Suppressor macrophage (primary cell): ENCODE measurements around the gene RINT1.

ENCODE experiments used
- DNase-seq, 4 experiments: peaks; one replicate each; pipeline ENCODE4 v3.0.0-alpha.2; 2020 to 2022

RINT1 gene

DNA sequence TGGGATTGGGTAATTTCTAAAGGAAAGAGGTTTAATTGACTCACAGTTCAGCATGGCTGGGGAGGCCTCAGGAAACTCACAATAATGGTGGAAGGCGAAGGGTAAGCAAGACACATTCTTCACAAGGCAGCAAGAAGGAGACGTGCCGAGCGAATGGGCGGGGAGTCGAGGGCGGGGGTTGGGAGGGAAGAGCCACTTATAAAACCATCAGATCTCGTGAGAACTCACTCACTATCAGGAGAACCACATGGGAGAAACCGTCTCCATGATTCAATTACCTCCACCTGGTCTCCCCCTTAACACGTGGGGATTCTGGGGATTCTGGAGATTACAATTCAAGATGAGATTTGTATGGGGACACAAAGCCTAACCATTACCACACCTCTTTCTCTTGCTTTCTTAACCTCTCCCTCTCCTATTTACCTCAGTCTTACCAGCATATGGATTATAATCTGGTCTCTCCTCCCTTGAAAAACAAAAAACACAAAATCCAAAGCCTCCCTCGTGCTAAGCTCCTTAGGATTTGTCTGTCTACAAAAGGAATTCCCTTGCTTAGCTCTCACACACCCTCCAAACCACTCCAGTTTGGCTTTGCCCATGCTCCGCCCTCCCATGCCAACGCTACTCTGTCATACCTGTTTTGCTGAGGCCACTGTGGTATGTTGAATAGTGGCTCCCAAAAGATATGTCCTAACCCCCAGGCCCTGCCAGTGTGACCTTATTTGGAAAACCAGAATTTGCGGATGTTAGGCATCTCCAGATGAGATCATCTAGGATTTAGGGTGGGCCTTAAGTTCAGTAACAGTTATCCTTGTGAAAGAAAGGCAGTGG is 68.9 kb downstream of the RINT1 start:
- DNase-seq, result no peak

DNA sequence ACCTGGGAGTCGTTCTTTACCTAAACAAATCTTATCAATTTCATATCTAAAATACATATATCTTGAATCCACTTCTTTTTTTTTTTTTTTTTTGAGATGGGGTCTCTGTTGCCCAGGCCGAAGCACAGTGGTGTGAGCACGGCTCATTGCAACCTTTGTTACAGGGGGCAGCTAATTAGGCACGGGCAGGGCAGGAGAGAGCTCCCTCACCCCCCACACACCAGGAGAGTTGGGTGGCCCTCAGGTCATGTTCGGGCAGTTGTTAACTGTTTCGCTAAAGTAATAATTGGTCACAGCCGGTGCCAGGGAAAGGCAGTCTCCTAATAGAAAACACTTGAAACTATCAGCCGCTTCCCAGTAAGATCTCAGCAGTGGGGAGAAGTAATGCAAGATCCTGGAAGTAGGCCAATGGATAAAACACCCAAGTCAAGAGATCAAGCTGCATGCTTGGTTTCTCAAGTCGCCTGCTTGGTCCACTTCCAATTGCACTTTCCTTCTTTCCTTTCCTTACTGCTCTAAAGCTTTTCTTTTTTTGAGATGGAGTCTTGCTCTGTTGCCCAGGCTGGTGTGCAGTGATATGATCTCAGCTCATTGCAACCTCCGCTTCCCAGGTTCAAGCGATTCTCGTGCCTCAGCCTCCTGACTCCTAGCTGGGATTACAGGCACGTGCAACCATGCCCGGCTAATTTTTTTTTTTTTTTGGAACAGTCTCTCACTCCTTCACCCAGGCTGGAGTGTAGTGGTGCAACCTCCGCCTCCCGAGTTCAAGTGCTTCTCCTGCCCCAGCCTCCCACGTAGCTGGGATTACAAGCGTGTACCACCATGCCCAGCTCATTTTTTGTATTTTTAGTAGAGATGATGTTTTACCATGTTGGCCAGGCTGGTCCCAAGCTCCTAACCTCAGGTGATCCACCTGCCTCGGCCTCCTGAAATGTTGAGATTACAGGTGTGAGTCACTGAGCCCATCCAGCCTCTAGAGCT is 70.6 kb downstream of the RINT1 start:
- no peak for DNase-seq

DNA sequence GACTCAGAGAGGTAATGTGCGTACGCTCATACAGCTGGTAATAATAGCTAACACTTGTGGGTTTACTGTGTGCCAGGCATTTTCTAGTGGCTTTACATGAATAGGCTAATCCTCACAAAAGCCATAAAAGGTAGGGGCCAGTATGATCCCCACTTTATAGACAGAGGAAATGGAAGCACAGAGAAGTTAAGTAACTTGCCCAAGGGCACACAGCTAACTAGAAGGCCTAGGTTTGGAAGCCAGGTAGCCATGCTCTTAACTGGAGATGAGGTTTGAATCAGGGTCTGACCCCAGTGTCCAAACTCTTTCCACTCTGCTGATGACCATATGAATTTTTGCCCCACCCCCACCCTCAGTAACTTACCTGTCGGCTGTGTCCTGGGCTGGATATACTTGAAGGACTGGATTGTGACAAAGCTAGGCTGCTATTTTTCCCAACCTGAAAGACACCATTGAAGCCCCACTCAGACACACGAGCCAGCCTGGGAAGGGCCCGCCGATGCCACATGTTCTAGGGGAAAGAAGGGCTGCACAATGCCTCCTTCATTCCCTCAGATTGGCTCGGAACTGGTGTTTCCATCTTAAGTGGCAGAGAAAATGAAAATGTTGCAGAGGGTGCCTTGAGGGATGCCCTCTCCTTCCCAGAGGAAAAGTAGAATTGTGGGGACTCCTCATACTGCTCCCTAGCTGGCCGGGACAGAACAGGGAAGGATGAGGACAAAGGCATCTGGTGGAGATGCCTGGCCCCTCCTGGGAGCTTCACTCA is 78.3 kb downstream of the RINT1 start:
- no peak for DNase-seq

DNA sequence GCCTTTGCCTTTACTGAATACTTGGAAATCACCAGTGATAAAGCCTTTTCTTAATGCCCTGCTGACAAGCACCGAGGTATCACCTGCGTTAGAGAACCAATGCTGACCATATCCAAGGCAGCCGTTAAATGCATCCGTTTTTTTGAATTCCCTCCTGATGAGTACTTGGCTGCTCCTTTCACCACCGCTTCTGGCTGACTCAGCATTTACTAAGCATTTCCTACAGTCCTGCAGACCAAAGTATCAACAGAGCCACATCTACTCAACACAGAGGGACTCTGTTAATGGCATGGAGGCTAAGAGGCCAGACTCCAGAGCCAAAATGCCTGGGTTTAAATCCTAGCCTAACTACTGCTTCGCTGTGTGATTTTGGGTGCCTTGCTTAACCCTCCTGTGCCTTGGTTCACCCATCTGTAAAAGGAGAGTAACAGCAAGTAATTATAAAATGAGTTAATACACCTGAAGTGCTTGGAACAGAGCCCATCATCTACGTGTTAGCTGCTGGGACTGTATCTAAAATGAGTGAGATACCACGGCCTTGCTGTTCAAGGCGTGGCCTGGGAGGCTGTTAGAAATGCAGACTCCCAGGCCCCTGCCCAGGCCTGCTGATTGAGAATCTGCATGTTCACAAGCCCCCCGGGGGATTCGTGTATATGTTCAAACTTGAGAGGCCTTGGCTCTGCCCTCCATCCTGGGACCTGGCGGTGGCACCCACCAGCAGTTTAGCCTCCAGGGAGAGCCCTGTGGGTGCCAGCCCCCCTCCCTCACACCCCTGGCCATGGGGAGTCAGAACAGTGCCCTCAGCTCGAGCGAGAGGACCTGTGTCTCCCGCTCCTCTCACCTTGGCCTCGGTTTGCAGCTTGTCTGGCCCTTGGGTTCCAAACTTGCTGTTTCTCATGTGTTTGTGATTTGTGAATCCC is 80.1 kb downstream of the RINT1 start:
- DNase-seq, result no peak

DNA sequence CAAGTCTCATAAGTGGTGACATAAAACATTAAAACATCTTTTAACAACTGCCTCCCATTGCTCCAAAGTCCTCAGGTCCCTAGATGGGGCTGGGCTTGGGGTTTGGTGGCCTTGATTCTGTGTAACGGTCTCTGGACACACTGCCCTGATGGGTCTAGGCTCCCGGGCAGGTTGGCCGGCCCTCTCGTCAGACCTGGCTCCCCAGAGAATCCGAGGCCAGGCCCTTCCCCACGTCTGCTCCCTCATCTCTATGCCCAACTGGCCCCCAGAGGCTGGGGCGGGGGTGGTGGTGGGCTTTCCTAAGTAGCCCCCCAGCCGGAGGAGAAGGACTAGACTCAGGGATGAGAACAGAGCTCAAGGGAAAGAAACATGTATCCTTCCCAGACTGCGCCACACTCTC is 80.8 kb downstream of the RINT1 start:
- no peak for DNase-seq

DNA sequence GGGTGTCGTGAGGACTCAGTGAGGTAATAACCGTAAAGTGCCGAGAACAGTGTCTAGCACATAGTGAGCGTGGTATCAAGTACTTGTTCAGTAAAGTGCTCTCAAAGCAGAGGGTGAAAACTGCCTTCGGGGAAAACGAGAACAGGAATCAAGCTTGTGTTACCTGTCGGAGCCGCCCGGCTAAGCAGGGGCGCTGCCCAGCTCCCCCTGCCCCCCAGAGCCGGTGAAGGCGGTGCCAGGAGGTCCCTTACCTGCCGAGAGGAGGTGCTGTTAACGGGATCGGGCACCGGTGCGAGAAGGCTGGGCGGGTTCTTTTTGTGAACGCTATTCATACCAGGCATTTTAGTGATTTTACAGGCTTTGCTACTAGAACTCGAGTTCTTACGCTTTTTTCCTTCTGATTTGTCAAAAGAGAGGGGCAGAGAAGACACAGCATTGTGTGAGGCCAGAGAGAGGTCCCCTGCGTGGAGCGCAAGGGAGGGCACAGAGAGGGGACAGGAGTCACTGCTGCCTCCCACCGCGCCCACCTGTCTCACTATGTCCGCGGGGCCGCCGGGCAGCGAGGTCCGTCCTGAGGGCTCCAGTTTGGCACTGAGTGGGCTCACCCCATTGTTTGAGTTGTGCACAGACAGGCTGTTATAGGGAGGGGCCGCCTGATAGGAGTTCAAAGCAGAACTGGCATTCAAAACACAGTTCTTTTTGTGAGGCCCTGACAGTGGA is 81.8 kb downstream of the RINT1 start:
- DNase-seq, result no peak

DNA sequence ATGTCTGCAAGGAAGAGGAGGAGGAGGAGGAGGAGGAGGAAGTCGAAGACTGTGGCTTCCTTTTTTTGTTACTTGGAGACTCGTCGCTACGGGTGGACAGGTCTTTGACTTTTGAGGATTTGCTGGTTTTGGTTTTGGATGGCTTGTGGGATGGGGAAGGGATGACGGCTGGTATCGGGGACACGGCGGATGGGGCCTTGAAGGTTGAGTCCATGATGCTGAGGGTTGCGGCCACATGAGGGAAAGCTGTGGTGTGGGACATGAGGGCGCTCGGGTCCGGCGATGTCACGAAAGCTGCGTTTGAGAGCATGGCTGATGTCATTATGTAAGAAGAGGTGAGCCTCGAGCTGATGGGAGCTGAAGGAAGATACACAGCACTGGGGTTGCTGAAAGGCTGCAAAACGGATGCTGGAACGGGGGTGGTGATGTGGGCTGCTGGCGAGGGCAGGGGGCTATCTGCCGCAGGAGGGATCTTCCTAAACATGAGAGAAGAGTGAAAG is 82.4 kb downstream of the RINT1 start:
- peak in 1 of 4 experiments; percentile 5 for DNase-seq
